ENCODE data around the gene LKAAEAR1.

GRCh38 chr20:64084685-64085152 lies 521 bp upstream of the LKAAEAR1 start:
- no peak for TF ChIP-seq EZH2 (IDR thresholded peaks at IDR 0.05)
- no peak for TF ChIP-seq POLR2AphosphoS5 (IDR thresholded peaks at IDR 0.05; ENCODE audit: borderline replicate concordance, low read depth, low read length)
